HepG2 (cell line): ENCODE measurements around the gene HOXA11. TPM values are rescaled to one million over a fixed set of nuclear protein-coding genes. Genes with fewer than 3 reads are reported as not detected.
A peak's percentile ranks its signal among the peaks of the same experiment; 100 is the strongest.

ENCODE experiments used
- ARNT ChIP-seq: fragments of 450-650 bp; IDR thresholded peaks from 2 replicates; pipeline ENCODE4 v1.6.1; 2017
- FIP1L1 ChIP-seq: fragments of 200-400 bp; formaldehyde crosslinking; IDR thresholded peaks from 2 replicates; pipeline ENCODE4 v1.6.1; 2018; ENCODE audit warnings: low read depth, mild to moderate bottlenecking, low read length, moderate library complexity, borderline replicate concordance; ENCODE audit not compliant: insufficient read depth
- HNRNPL ChIP-seq: fragments of 200-400 bp; formaldehyde crosslinking; IDR thresholded peaks from 2 replicates; pipeline ENCODE4 v1.6.1; 2017; ENCODE audit warnings: mild to moderate bottlenecking, low read depth, low read length
- KAT2B ChIP-seq: fragments of 150-350 bp; IDR thresholded peaks from 2 replicates; pipeline ENCODE4 v1.6.1; 2014; ENCODE audit warnings: low read depth, low read length, borderline replicate concordance
- NFKB2 ChIP-seq: sonication (generic); formaldehyde crosslinking; IDR thresholded peaks from 2 replicates; pipeline ENCODE4 v1.4.0; 2020; ENCODE audit warnings: missing genetic modification reagents, borderline replicate concordance
- SALL2 ChIP-seq: sonication (generic); formaldehyde crosslinking; IDR thresholded peaks from 2 replicates; pipeline ENCODE4 v1.8.1; 2023; ENCODE audit warnings: mild to moderate bottlenecking, missing genetic modification reagents, inconsistent platforms
- SRY ChIP-seq: sonication (generic); formaldehyde crosslinking; IDR thresholded peaks from 2 replicates; pipeline ENCODE4 v1.8.0; 2022; ENCODE audit warnings: mild to moderate bottlenecking, missing genetic modification reagents
- TBX2 ChIP-seq: sonication (generic); formaldehyde crosslinking; IDR thresholded peaks from 2 replicates; pipeline ENCODE4 v1.5.0; 2020; ENCODE audit warnings: missing genetic modification reagents, mild to moderate bottlenecking, borderline replicate concordance
- ZNF282 ChIP-seq: fragments of 450-650 bp; IDR thresholded peaks from 2 replicates; pipeline ENCODE4 v1.6.1; 2018; ENCODE audit not compliant: partially characterized antibody
- ZNF432 ChIP-seq: sonication (generic); formaldehyde crosslinking; IDR thresholded peaks from 2 replicates; pipeline ENCODE4 v1.5.0; 2020; ENCODE audit warnings: missing genetic modification reagents, mild to moderate bottlenecking, borderline replicate concordance
- ZNF44 ChIP-seq: sonication (generic); formaldehyde crosslinking; IDR thresholded peaks from 2 replicates; pipeline ENCODE4 v1.5.1; 2020; ENCODE audit warnings: mild to moderate bottlenecking, missing genetic modification reagents
- ZNF607 ChIP-seq: sonication (generic); formaldehyde crosslinking; IDR thresholded peaks from 2 replicates; pipeline ENCODE4 v1.5.1; 2020; ENCODE audit warnings: missing genetic modification reagents, mild to moderate bottlenecking, borderline replicate concordance
- polyA plus RNA-seq, 8 experiments: library from polyadenylated mRNA; depleted of rRNA in 3 of 8; stranded (reverse) in 7 of 8; unstranded in 1 of 8; fragments of >200 nt; fragmentation: Illumina TruSeq in 4 of 8; extraction: Trizol in 4 of 8; gene quantifications; 2 replicates each; pipeline versions ENCODE4 v1.2.1 to v1.2.3, GENCODE V29; 2011 to 2016; ENCODE audit warnings: low read depth in 4 of 8, missing spikeins in 1 of 8, mixed read lengths in 1 of 8; ENCODE audit not compliant: insufficient read depth in 1 of 8
- total RNA-seq, 5 experiments: library from RNA; depleted of rRNA; stranded (reverse); fragments of >200 nt; fragmentation: Illumina TruSeq; extraction: Trizol; gene quantifications; 2 replicates each; pipeline ENCODE4 v1.2.3, GENCODE V29; 2016; ENCODE audit warnings: low read depth in 1 of 5
- TF ChIP-seq, protein P1 (sequence below): sonication (generic); formaldehyde crosslinking; IDR thresholded peaks from 2 replicates; pipeline ENCODE4 v1.5.1; 2020; ENCODE audit warnings: mild to moderate bottlenecking, missing genetic modification reagents
- TF ChIP-seq, protein P2 (sequence below): sonication (generic); formaldehyde crosslinking; IDR thresholded peaks from 2 replicates; pipeline ENCODE4 v1.5.0; 2020; ENCODE audit warnings: mild to moderate bottlenecking, missing genetic modification reagents, borderline replicate concordance
- TF ChIP-seq, protein P3 (sequence below): IDR thresholded peaks from 2 replicates; pipeline ENCODE4 v1.6.1; 2016; ENCODE audit warnings: low read depth
- TF ChIP-seq, protein P4 (sequence below): sonication (generic); formaldehyde crosslinking; IDR thresholded peaks from 2 replicates; pipeline ENCODE4 v1.5.1; 2020; ENCODE audit warnings: mild to moderate bottlenecking, moderate library complexity, missing genetic modification reagents

HOXA11 gene
- total and polyA plus RNA-seq, 2 of the 13 experiments (the other 11 are each of a cell fraction or from before 2014, with no cell fraction given), result not detected

DNA sequence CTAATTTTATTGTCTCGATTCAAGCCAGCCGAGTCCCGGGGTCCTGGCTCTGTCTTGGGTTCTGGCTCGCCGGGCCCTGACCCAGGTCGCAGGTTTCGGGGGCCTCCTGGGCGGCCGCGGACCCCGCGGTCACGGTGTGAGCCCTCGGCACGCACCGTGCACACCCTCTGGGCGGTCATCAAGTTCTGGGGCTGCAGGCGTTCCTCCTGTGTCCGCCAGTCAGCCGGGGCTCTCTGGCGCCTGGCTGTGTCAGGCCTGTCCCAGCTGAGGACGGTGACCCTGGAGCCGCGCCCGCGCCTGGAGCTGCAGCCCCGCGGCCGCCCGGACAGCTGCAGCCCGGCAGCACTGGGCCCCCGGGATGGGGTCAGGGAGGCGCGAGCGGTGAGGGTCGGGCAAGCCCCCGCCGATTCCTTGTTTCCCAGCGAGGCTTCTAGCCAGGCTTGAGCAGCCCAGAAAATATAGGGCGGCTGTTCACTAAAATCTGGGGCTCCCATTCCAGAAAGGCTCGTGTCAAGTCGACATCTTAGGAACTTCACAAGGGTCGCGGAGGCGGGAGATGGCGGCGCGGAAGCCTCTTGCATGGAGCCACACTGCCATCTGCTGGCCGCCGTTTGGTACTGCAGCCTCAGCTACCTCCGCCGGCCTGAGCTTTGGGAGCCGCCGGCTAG, 24.4 kb downstream of the HOXA11 start (continued):
- TF ChIP-seq KAT2B, result no peak
- TF ChIP-seq NFKB2 (CRISPR knock-in tag), result no peak
- TF ChIP-seq, protein P1, sequence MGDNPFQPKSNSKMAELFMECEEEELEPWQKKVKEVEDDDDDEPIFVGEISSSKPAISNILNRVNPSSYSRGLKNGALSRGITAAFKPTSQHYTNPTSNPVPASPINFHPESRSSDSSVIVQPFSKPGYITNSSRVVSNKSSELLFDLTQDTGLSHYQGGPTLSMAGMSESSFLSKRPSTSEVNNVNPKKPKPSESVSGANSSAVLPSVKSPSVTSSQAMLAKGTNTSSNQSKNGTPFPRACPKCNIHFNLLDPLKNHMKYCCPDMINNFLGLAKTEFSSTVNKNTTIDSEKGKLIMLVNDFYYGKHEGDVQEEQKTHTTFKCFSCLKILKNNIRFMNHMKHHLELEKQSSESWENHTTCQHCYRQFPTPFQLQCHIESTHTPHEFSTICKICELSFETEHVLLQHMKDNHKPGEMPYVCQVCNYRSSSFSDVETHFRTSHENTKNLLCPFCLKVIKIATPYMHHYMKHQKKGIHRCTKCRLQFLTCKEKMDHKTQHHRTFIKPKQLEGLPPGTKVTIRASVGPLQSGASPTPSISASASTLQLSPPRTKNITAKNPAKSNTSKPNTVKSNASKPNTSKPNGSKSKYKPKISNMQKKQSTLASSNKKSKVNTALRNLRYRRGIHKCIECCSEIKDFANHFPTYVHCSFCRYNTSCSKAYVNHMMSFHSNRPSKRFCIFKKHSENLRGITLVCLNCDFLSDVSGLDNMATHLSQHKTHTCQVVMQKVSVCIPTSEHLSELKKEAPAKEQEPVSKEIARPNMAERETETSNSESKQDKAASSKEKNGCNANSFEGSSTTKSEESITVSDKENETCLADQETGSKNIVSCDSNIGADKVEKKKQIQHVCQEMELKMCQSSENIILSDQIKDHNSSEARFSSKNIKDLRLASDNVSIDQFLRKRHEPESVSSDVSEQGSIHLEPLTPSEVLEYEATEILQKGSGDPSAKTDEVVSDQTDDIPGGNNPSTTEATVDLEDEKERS (CRISPR knock-in tag), result no peak
- no peak for TF ChIP-seq ZNF432
- no peak for TF ChIP-seq HNRNPL
- TF ChIP-seq, protein P2, sequence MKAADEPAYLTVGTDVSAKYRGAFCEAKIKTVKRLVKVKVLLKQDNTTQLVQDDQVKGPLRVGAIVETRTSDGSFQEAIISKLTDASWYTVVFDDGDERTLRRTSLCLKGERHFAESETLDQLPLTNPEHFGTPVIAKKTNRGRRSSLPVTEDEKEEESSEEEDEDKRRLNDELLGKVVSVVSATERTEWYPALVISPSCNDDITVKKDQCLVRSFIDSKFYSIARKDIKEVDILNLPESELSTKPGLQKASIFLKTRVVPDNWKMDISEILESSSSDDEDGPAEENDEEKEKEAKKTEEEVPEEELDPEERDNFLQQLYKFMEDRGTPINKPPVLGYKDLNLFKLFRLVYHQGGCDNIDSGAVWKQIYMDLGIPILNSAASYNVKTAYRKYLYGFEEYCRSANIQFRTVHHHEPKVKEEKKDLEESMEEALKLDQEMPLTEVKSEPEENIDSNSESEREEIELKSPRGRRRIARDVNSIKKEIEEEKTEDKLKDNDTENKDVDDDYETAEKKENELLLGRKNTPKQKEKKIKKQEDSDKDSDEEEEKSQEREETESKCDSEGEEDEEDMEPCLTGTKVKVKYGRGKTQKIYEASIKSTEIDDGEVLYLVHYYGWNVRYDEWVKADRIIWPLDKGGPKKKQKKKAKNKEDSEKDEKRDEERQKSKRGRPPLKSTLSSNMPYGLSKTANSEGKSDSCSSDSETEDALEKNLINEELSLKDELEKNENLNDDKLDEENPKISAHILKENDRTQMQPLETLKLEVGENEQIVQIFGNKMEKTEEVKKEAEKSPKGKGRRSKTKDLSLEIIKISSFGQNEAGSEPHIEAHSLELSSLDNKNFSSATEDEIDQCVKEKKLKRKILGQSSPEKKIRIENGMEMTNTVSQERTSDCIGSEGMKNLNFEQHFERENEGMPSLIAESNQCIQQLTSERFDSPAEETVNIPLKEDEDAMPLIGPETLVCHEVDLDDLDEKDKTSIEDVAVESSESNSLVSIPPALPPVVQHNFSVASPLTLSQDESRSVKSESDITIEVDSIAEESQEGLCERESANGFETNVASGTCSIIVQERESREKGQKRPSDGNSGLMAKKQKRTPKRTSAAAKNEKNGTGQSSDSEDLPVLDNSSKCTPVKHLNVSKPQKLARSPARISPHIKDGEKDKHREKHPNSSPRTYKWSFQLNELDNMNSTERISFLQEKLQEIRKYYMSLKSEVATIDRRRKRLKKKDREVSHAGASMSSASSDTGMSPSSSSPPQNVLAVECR (CRISPR knock-in tag), result peak; percentile 54; the same call in 1 of the 2 replicates
- no peak for TF ChIP-seq FIP1L1
- 0 out of 2 replicates have a peak, but pooled peaks have one; percentile 30 for TF ChIP-seq ZNF44 (CRISPR knock-in tag)
- TF ChIP-seq ARNT, result no peak
- no peak for TF ChIP-seq SALL2
- TF ChIP-seq ZNF282, result no peak
- TF ChIP-seq TBX2 (CRISPR knock-in tag), result peak; percentile 52; the same call in 1 of the 2 replicates
- TF ChIP-seq, protein P3, sequence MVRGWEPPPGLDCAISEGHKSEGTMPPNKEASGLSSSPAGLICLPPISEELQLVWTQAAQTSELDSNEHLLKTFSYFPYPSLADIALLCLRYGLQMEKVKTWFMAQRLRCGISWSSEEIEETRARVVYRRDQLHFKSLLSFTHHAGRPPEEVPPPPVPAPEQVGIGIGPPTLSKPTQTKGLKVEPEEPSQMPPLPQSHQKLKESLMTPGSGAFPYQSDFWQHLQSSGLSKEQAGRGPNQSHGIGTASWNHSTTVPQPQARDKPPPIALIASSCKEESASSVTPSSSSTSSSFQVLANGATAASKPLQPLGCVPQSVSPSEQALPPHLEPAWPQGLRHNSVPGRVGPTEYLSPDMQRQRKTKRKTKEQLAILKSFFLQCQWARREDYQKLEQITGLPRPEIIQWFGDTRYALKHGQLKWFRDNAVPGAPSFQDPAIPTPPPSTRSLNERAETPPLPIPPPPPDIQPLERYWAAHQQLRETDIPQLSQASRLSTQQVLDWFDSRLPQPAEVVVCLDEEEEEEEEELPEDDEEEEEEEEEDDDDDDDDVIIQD (CRISPR knock-in tag), result no peak
- TF ChIP-seq SRY (CRISPR knock-in tag), result no peak
- no peak for TF ChIP-seq ZNF607 (CRISPR knock-in tag)
- TF ChIP-seq, protein P4, sequence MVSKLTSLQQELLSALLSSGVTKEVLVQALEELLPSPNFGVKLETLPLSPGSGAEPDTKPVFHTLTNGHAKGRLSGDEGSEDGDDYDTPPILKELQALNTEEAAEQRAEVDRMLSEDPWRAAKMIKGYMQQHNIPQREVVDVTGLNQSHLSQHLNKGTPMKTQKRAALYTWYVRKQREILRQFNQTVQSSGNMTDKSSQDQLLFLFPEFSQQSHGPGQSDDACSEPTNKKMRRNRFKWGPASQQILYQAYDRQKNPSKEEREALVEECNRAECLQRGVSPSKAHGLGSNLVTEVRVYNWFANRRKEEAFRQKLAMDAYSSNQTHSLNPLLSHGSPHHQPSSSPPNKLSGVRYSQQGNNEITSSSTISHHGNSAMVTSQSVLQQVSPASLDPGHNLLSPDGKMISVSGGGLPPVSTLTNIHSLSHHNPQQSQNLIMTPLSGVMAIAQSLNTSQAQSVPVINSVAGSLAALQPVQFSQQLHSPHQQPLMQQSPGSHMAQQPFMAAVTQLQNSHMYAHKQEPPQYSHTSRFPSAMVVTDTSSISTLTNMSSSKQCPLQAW (CRISPR knock-in tag), result peak; percentile 40; the same call in 1 of the 2 replicates
